HepG2 (cell line): ENCODE measurements around the gene GATD1. TPM values are rescaled to one million over a fixed set of nuclear protein-coding genes. Genes with fewer than 3 reads are reported as not detected.
A peak's percentile ranks its signal among the peaks of the same experiment; 100 is the strongest.

ENCODE experiments used
- HMG20B ChIP-seq: conservative IDR thresholded peaks from 2 replicates; pipeline ENCODE4 v1.6.1; 2016; ENCODE audit warnings: missing genetic modification reagents, missing compliant biosample characterization
- MAX ChIP-seq: IDR thresholded peaks from 2 replicates; pipeline ENCODE4 v1.6.1; 2012; ENCODE audit warnings: inconsistent platforms
- MED8 ChIP-seq: sonication (generic); formaldehyde crosslinking; IDR thresholded peaks from 2 replicates; pipeline ENCODE4 v1.8.1; 2023; ENCODE audit warnings: mild to moderate bottlenecking, missing genetic modification reagents; ENCODE audit not compliant: insufficient replicate concordance
- MEIS1 ChIP-seq: sonication (generic); formaldehyde crosslinking; IDR thresholded peaks from 2 replicates; pipeline ENCODE4 v1.9.0; 2021; ENCODE audit warnings: mild to moderate bottlenecking, missing genetic modification reagents, moderate library complexity, borderline replicate concordance
- NFRKB ChIP-seq: fragments of 450-650 bp; IDR thresholded peaks from 2 replicates; pipeline ENCODE4 v1.6.1; 2017
- PATZ1 ChIP-seq: sonication (generic); formaldehyde crosslinking; IDR thresholded peaks from 2 replicates; pipeline ENCODE4 v1.4.0; 2020; ENCODE audit warnings: missing genetic modification reagents
- POLR2AphosphoS2 ChIP-seq: IDR thresholded peaks from 2 replicates; pipeline ENCODE4 v1.6.1; 2011; ENCODE audit warnings: low read depth, low read length, improper control_type of control experiment
- SMYD3 ChIP-seq: sonication (generic); formaldehyde crosslinking; IDR thresholded peaks from 2 replicates; pipeline ENCODE4 v1.8.1; 2023; ENCODE audit warnings: mild to moderate bottlenecking, missing genetic modification reagents
- TAF15 ChIP-seq: fragments of 200-400 bp; formaldehyde crosslinking; IDR thresholded peaks from one replicate; pipeline ENCODE4 v1.6.1; 2018; ENCODE audit warnings: mild to moderate bottlenecking, low read depth, low read length; ENCODE audit not compliant: poor library complexity, severe bottlenecking
- ZFY ChIP-seq: sonication (generic); formaldehyde crosslinking; IDR thresholded peaks from 2 replicates; pipeline ENCODE4 v1.4.0; 2020; ENCODE audit warnings: missing genetic modification reagents
- ZNF143 ChIP-seq: sonication (generic); formaldehyde crosslinking; IDR thresholded peaks from 2 replicates; pipeline ENCODE4 v1.4.0; 2020; ENCODE audit warnings: missing genetic modification reagents
- polyA plus RNA-seq, 8 experiments: library from polyadenylated mRNA; depleted of rRNA in 3 of 8; stranded (reverse) in 7 of 8; unstranded in 1 of 8; fragments of >200 nt; fragmentation: Illumina TruSeq in 4 of 8; extraction: Trizol in 4 of 8; gene quantifications; 2 replicates each; pipeline versions ENCODE4 v1.2.1 to v1.2.3, GENCODE V29; 2011 to 2016; ENCODE audit warnings: low read depth in 4 of 8, missing spikeins in 1 of 8, mixed read lengths in 1 of 8; ENCODE audit not compliant: insufficient read depth in 1 of 8
- total RNA-seq, 5 experiments: library from RNA; depleted of rRNA; stranded (reverse); fragments of >200 nt; fragmentation: Illumina TruSeq; extraction: Trizol; gene quantifications; 2 replicates each; pipeline ENCODE4 v1.2.3, GENCODE V29; 2016; ENCODE audit warnings: low read depth in 1 of 5
- TF ChIP-seq, protein P1 (sequence below): fragments of 450-650 bp; IDR thresholded peaks from 2 replicates; pipeline ENCODE4 v1.6.1; 2016
- TF ChIP-seq, protein P2 (sequence below): sonication (generic); formaldehyde crosslinking; IDR thresholded peaks from 2 replicates; pipeline ENCODE4 v1.5.1; 2020; ENCODE audit warnings: missing genetic modification reagents, mild to moderate bottlenecking, borderline replicate concordance
- TF ChIP-seq, protein P3 (sequence below): sonication (generic); formaldehyde crosslinking; IDR thresholded peaks from 2 replicates; pipeline ENCODE4 v1.4.0; 2020; ENCODE audit warnings: low read depth, missing genetic modification reagents
- TF ChIP-seq, protein P4 (sequence below): IDR thresholded peaks from 2 replicates; pipeline ENCODE4 v1.6.1; 2016; ENCODE audit warnings: missing compliant biosample characterization, missing genetic modification reagents, borderline replicate concordance

Gene GATD1
- total and polyA plus RNA-seq, 2 of the 13 experiments (the other 11 are each of a cell fraction or from before 2014, with no cell fraction given): 31.3 to 60.5 TPM

GRCh38 chr11:795634-796564 is 18.6 kb upstream of the GATD1 start (continued):
- TF ChIP-seq, protein P1, sequence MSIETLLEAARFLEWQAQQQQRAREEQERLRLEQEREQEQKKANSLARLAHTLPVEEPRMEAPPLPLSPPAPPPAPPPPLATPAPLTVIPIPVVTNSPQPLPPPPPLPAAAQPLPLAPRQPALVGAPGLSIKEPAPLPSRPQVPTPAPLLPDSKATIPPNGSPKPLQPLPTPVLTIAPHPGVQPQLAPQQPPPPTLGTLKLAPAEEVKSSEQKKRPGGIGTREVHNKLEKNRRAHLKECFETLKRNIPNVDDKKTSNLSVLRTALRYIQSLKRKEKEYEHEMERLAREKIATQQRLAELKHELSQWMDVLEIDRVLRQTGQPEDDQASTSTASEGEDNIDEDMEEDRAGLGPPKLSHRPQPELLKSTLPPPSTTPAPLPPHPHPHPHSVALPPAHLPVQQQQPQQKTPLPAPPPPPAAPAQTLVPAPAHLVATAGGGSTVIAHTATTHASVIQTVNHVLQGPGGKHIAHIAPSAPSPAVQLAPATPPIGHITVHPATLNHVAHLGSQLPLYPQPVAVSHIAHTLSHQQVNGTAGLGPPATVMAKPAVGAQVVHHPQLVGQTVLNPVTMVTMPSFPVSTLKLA: peak; percentile 76
- TF ChIP-seq, protein P2, sequence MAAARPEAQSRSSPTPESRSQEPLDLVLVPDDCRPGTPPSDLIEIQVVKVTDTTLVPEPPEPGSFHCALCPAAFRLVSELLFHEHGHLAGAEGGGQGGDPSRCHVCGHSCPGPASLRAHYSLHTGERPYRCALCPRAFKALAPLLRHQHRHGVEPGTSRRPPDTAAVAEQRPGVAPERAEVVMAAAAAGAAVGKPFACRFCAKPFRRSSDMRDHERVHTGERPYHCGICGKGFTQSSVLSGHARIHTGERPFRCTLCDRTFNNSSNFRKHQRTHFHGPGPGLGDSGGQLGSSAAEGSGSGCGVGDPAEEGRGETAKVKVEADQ (CRISPR knock-in tag): no peak
- TF ChIP-seq MEIS1 (CRISPR knock-in tag) (peak; percentile 48; the same call in 1 of the 2 replicates), MED8 (CRISPR knock-in tag) (no peak), ZFY (CRISPR knock-in tag) (no peak; the same call in 1 of the 2 replicates), TAF15 (no peak), ZNF143 (CRISPR knock-in tag) (no peak), HMG20B (no peak), MAX (peak; percentile 78), NFRKB (no peak), SMYD3 (CRISPR knock-in tag) (no peak), POLR2AphosphoS2 (no peak), PATZ1 (CRISPR knock-in tag) (peak; percentile 17; the same call in 1 of the 2 replicates)
- TF ChIP-seq, protein P3, sequence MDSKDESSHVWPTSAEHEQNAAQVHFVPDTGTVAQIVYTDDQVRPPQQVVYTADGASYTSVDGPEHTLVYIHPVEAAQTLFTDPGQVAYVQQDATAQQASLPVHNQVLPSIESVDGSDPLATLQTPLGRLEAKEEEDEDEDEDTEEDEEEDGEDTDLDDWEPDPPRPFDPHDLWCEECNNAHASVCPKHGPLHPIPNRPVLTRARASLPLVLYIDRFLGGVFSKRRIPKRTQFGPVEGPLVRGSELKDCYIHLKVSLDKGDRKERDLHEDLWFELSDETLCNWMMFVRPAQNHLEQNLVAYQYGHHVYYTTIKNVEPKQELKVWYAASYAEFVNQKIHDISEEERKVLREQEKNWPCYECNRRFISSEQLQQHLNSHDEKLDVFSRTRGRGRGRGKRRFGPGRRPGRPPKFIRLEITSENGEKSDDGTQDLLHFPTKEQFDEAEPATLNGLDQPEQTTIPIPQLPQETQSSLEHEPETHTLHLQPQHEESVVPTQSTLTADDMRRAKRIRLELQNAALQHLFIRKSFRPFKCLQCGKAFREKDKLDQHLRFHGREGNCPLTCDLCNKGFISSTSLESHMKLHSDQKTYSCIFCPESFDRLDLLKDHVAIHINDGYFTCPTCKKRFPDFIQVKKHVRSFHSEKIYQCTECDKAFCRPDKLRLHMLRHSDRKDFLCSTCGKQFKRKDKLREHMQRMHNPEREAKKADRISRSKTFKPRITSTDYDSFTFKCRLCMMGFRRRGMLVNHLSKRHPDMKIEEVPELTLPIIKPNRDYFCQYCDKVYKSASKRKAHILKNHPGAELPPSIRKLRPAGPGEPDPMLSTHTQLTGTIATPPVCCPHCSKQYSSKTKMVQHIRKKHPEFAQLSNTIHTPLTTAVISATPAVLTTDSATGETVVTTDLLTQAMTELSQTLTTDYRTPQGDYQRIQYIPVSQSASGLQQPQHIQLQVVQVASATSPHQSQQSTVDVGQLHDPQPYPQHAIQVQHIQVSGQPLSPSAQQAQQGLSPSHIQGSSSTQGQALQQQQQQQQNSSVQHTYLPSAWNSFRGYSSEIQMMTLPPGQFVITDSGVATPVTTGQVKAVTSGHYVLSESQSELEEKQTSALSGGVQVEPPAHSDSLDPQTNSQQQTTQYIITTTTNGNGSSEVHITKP (CRISPR knock-in tag): no peak
- TF ChIP-seq, protein P4, sequence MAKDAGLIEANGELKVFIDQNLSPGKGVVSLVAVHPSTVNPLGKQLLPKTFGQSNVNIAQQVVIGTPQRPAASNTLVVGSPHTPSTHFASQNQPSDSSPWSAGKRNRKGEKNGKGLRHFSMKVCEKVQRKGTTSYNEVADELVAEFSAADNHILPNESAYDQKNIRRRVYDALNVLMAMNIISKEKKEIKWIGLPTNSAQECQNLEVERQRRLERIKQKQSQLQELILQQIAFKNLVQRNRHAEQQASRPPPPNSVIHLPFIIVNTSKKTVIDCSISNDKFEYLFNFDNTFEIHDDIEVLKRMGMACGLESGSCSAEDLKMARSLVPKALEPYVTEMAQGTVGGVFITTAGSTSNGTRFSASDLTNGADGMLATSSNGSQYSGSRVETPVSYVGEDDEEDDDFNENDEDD: no peak
